HG03066 (cell line): ENCODE measurements around the gene MAPRE2.
A peak's percentile ranks its signal among the peaks of the same experiment; 100 is the strongest.

Source experiments
- ATAC-seq: cut with Tn5 transposase; IDR thresholded peaks from one replicate; pipeline ENCODE4 v1.9.1; 2021; ENCODE audit warnings: low read depth; ENCODE audit not compliant: unreplicated experiment

Gene MAPRE2

DNA sequence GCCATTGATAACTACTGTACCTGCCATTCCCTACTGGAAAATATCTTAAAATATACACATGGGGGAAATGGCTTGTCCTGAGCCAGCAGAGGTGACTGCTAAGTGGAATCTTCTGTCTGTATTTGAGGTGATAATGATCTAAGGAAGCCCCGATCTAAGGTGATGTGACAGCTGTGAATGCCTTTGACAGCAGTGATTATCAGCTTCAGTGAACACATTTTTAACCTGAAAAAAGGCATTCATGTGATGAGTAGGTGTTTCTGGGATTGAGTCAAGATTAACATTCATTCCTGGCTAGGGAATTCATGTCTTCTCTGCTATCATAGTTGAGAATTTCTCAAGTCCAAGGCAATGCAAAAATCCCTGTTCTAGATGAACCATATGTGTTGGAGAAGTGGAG, 9.1 kb upstream of the MAPRE2 start:
- ATAC-seq = no peak

DNA sequence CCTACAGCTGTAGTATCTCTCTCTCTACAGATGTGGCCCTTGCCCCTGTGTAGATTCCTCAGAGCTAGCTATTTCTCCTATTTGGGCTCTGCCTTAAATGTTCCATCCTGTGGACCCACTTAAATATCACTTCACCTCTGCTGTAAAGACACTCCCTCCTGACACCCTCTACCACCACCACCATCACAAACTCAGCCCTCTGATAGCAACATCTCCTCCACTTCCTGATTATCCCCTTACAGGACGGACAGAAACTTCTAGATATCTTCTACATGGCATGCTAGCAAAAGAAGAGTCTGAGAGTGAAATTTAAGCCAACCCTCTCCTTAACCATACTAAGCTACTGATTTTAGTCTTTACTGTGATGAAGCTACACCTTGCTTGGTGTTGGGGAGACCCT, 3.2 kb upstream of the MAPRE2 start:
- ATAC-seq = no peak

DNA sequence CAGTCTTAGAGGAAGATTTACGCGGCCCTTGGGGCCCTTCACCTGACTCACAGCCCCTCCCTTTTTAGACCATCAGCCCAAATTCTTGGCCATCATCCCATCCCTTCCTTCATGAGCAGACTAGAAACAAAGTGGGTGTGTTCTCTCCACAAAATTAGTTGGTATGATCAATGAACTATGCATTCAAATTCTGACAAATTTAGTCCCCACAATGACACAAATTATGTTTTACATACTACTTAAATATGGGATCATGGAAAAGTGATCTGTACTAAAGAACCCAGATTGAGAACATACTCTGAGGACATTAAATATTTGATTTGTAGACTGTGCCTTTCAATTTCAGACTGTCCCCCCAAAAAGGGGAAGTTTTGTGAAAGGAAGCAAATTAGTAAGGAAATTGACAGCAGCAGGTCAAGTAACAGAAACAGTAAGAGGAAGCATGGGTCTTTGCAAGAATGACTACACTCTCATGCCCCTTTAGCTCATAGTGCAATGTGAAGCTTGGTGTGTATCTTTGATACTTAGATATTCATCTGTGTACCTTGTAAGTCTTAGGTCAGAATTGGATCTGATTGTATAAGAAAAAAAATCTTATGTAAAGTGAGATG, 2.2 kb upstream of the MAPRE2 start:
- ATAC-seq = no peak

- ATAC-seq = no peak
Measured at GRCh38 chr18:35040638-35040987, 600 bp upstream of the MAPRE2 start.

- no peak for ATAC-seq
Measured at GRCh38 chr18:35041815-35042387, 688 bp downstream of the MAPRE2 start.

GRCh38 chr18:35042389-35043071, 1.3 kb downstream of the MAPRE2 start:
- no peak for ATAC-seq

GRCh38 chr18:35043207-35043606, 2.0 kb downstream of the MAPRE2 start:
- ATAC-seq = no peak

GRCh38 chr18:35045121-35045520, 3.9 kb downstream of the MAPRE2 start:
- no peak for ATAC-seq

DNA sequence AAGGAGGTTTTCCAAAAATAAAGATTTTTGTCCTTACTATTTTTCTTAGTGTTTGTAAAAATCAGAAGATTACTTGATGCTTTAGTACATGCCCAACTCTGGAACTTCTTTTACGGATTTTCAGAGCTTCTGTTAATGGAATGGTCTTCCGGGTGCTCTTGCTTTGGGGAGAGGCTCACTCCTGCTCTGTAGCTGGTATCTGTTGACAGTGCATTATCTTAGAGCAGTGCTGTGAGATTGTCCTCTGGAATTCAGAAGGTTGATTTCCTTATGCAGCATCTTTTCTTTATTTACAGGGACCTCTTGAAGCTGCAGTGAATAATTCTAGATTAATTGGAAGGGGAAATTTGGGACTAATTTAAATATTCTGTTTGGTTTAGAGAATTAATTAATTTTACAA, 4.6 kb downstream of the MAPRE2 start:
- ATAC-seq = no peak

DNA sequence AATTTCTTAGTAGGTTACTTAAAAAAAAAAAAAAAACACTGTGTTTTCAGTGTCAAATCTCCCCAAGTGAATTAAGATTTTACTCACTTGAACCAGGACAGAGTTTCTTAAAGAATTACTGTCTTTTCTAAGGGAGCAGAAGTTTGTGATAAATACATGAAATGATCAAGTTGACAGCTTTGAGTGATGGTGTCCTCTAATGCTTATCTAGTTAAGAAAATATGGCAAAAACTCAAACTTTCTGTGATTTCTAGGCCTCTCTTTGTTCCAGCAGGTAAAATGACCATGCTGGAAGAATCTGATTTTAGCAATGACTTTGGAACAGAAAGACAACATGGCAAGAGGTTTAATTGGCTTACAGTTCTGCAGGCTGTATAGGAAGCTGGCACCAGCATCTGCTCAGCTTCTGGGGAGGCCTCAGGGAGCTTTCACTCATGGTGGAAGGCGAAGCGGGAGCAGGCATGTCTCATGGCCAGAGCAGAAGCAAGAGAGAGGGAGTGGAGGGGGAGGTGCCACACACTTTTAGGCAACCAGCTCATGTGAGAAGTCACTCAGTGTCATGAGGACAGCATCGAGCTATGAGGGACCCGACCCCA, 6.6 kb downstream of the MAPRE2 start:
- ATAC-seq = no peak

- ATAC-seq = peak; percentile 33
Measured at GRCh38 chr18:35049111-35050027, 8.2 kb downstream of the MAPRE2 start.

DNA sequence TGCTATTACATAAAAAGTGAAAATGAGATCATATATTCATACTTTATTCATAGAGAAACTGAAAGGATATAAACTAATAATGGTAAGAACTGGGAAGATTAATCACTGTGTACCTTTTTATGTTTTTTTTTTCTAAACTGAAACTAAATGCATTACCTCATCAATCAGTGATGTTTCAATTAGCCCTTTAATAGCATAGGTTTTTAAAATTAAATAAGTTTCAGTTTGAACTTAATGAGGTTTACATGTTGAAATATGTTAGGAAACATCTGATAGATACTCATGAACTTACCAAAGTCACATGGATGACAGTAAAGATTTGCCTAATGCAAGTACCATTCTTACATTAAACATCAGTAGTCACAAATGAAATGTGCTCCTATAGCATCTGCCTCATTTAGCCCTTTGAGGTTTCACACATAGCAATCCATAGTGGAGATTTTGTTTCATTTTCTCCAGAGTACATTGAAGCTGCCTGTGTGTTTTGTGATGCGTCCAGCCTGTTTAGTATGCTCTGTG, 8.9 kb downstream of the MAPRE2 start:
- peak; percentile 37 for ATAC-seq

- ATAC-seq = no peak
Measured at GRCh38 chr18:35050705-35051195, 9.5 kb downstream of the MAPRE2 start.

DNA sequence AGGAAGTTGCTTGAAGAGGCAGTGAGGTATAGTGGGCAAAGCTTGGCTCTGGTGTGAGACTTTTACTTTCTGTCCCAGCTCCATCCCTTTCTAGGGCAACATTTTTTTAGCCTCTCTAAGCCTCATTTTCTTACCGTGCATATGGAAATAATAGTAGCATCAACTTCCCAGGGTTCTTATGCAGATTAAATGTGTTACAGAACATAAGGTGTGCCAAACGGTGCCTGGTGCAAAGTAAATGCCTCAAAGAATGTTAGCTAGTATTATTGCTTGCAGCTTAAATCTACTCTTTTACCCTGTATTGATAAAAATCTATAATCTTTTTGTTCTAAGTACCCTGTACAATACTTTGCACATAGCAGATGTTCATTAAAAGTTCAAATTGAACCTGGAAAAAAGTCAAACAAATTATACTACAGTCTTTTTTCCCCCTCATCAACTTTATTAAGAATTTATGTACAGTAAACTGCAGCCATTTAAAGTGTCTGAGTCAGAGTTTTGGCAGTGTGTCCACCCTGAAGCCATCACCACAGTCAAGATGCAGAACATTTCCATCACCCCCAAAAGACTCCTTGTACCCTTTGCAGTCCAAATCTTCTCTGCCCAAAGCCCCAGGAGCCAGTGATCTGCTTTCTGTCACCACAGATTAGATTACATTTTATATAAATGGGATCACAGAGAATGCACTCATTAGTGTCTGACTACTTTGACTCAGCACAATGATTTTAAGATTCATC, 10.6 kb downstream of the MAPRE2 start:
- no peak for ATAC-seq

GRCh38 chr18:35054401-35054800, 13.2 kb downstream of the MAPRE2 start:
- ATAC-seq = no peak

GRCh38 chr18:35055105-35055504, 13.9 kb downstream of the MAPRE2 start:
- ATAC-seq = no peak

DNA sequence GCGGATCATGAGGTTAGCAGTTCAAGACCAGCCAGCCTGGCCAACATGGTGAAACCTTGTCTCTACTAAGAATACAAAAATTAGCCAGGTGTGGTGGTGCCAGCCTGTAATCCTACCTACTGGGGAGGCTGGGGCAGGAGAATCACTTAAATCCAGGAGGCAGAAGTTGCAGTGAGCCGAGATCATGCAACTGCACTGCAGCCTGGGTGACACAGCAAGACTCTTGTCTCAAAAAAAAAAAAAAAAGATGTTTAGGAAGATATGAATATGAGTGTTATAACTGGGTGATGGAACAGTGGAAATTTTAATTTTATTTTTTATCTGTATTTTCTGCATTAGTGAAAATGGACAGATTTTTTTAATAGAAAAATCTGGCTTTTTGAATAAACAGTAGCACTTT, 14.5 kb downstream of the MAPRE2 start:
- no peak for ATAC-seq

GRCh38 chr18:35059280-35059927, 18.2 kb downstream of the MAPRE2 start:
- ATAC-seq = no peak

GRCh38 chr18:35060122-35060815, 19.1 kb downstream of the MAPRE2 start:
- ATAC-seq = no peak
